NCI-H82 (cell line): ENCODE results near the gene RBBP5.
A peak's percentile ranks its signal among the peaks of the same experiment; 100 is the strongest.

Experiments used
- DNase-seq: peaks from one replicate; lab custom pipeline; 2025; lab: John Stamatoyannopoulos, UW

RBBP5 gene

GRCh38 chr1:205129447-205130029 lies 7.8 kb upstream of the RBBP5 start:
- peak; percentile 22 for DNase-seq

GRCh38 chr1:205128050-205128449 lies 6.3 kb upstream of the RBBP5 start:
- no peak for DNase-seq

DNA sequence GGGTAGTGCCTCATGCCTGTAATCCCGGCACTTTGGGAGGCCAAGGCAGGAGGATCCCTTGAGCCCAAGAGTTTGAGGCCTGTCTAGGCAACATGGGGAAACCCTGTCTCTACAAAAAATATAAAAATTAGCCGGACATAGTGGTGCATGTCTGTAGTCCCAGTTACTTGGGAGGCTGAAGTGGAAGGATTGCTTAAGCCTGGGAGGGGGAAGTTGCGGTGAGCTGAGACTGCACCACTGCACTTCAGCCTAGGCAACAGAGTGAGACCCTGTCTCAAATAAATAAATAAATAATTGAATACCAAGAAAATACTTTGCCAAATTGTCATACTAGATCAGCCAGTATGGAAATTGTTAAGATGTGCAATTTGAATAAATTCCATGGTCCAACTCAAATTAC lies 5.9 kb upstream of the RBBP5 start:
- DNase-seq, result no peak

DNA sequence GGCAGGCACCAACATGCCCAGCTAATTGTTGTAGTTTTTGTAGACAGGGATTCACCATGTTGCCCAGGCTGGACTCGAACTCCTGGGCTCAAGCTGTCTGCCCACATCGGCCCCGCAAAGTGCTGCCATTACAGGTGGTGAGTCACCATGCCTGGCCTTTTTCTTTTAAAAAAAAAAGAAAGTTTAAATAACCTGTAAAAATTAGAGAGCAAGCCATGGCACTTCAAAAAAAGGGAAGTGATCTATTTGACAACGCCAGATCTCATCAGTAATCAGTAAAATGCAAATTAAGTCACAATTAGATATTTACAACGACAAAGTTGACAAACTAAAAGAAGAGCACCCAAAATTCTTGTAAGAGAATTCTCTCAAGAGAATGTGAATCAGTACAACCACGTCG lies 2.9 kb upstream of the RBBP5 start:
- DNase-seq, result no peak

DNA sequence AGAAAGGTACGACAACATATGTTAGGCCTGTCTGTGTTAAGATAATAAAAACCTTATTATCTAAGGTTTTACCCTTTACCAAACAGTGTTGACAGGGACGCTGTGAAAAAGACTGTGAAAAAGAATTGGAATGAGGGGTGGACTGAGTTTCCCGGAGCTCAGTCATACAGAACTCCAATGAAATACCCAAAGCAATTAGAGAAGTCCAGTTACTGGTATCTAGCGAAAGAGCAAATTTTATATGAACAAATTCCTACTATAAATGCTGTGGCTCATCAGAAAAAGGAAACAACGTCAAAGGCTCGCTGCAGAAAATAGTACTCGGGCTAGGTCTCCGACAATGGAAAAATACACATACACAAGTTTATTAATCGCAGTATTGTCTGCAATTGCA lies 708 bp upstream of the RBBP5 start:
- no peak for DNase-seq

- no peak for DNase-seq
These were observed 3.0 kb downstream of the RBBP5 start for GRCh38 chr1:205118752-205119151.

DNA sequence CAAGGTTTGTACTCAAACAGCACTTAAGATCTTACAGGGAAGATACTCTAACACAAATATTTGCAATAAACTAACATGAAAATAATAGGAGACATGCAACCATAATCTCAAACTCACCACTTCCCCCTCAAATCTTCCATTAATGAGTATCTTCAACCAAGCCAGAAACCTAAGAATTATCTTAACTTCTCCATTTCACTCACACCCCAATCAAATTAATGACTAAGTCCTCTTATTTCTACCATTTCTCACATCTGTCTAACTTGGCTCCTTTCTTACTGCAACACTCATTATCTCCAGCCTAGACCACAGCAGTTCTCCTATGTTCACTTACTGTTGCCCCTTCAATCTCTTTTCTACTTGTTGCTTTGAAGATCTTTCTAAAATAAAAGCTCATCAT lies 10.4 kb downstream of the RBBP5 start:
- no peak for DNase-seq

DNA sequence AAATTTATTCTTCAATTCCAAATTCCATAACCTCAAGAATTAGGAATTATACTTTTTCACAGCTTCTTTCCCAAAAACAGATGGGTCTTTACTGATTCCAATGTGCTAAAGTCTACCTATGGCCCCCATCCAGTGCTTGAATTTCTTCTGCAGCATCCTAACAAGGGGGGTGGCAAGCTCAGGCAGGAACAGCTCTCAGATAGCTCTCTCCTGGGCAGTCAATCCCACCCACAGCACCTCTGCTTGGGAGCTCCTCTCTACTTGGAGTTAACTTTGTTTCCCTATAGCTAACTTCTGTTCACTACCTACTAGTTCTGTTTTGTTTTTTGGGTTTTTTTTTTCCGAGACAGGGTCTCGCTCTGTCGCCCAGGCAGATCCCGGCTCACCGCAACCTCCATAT lies 12.1 kb downstream of the RBBP5 start:
- DNase-seq, result no peak

- DNase-seq, result no peak
These were observed 12.5 kb downstream of the RBBP5 start for GRCh38 chr1:205109269-205109668.

DNA sequence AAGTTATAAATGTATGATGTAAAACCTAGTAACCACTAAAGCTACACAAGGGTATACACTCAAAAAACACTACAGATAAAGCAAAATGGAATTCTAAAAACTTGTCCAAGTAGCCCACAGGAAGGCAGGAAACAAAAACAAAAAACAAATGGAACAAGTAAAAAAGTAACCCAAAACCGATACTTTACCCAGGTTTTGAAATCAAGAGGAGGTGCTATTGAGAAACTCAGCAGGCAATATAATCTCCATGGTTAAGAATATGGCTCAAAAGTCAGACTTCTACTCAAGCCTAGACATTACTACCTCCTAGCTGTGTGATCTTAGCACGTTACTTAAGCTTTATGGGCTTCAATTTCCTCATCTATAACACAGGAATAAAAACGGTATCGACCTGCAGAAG lies 13.3 kb downstream of the RBBP5 start:
- DNase-seq, result no peak

- DNase-seq, result no peak
These were observed 14.5 kb downstream of the RBBP5 start for GRCh38 chr1:205107327-205107726.

DNA sequence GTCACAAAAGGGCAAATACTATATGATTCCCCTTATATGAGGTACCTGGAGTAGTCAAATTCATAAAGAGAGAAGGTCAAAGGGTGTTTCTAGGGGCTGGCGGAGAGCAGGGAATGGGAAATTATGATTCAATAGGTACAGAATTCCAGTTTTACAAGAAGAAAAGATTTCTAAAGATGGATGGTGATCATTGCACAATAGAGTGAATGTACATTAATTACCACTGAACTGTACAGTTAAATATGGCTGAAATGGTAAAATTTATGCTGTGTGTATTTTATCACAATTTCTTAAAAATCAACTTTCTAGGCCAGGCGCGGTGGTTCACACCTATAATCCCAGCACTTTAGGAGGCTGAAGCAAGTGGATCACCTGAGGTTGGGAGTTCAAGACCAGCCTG lies 19.4 kb downstream of the RBBP5 start:
- DNase-seq, result no peak

GRCh38 chr1:205098242-205098641 lies 23.5 kb downstream of the RBBP5 start:
- DNase-seq, result no peak

GRCh38 chr1:205095422-205095821 lies 26.4 kb downstream of the RBBP5 start:
- no peak for DNase-seq

- no peak for DNase-seq
These were observed 30.6 kb downstream of the RBBP5 start for GRCh38 chr1:205091043-205091740.

DNA sequence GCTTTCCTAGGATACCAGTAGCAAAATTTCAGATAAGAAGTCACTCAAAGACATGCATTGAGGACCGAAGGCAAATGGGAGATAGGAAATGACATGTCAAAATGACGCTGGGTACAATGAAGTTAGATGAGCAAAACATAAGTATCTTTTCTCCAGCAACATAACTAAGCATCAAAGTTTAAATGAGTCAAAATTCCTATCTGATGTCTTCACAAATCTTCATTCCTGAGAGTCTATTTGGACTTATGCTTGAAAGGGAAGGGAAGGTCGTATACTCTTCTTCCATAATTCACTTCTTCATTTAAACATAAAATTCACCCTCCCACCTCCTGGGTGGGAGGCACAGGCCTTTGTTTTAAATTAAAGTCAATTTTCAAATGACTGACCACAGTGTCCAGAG lies 33.4 kb downstream of the RBBP5 start:
- DNase-seq, result no peak

DNA sequence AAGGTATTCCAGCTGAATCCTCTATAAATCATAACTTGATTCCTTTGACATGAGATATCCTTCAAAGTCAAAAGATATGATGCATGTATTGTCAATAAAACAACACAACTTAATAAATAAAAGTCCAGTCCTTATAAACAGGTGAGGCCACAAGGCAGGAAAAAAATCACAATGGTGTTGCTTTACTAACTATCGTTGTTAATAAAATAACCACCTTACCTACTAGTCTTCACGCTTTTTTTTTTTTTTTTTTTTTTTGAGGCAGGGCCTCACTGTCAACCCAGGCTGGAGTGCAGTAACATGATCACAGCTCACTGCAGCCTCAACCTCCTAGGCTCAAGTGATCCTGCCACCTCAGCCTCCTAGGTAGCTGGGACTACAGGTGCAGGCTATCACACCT lies 37.4 kb downstream of the RBBP5 start, which contains the start of gene TMEM81:
TSS of gene TMEM81 (minus strand) at position 101 of the 400 bp plus-strand sequence. CDS start 140 bp downstream, outside the sequence.
- no peak for DNase-seq

- peak; percentile 90 for DNase-seq
These were observed 39.3 kb downstream of the RBBP5 start for GRCh38 chr1:205082431-205082830.

DNA sequence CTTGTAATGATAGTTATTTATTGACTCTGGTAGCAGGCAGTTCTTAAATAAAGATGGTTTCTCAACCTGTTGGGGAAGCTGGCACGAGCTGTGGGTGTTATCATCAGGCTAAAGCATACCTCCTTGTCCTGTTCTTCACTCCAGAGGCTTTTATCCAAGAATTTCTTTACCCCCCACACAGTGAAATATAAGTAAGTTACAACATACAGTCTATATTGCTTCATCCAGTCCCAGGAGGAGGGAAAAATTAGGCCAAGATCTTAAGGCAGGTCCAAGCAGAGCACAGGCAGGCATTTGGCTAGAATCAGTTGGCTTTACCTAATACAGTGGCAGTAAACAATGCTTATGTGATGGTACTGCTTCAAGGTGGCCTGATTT lies 43.9 kb downstream of the RBBP5 start:
- DNase-seq, result no peak

DNA sequence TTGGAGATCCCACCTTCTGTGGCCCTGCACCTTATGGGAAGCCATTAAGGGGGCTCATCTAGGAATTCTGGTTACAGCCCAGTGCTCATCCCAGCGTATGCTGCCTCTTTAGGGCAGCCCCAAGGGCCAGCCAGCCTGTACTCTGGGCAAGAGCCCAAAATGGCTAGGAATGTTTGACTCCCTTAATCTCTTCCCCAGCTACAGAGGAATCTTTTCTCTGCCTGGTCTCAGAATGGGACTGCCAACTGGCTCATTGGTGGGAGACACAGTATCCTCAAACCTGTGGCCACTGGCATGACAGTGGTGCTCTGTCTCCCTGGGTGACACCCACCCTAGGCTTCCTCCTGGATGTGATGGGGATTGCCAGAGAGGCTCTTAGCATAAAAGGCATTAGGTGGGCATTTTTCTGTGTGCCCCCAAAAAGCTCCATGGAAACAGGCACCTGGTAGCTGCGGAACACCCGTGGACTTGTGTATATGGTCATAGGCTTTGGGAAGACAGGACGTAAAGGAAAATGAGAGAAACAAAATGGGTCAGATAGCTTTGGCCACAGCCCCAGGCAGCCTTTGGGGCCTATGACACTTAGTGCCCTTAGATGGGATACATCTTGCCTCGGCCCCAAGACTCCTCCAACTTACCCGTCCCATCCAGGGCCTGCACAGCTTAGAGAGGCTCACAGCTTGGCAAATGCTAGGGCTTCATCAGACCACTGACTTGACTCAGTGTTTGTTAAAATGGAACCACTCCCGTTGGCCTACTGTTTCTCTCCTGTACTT lies 44.4 kb downstream of the RBBP5 start:
- DNase-seq, result no peak

GRCh38 chr1:205076245-205076761 lies 45.5 kb downstream of the RBBP5 start:
- DNase-seq, result no peak

GRCh38 chr1:205075642-205076155 lies 46.1 kb downstream of the RBBP5 start:
- DNase-seq, result no peak

- no peak for DNase-seq
These were observed 47.3 kb downstream of the RBBP5 start for GRCh38 chr1:205074513-205074912.
